ENCODE measurements around the gene ECI2. TPM values are rescaled to one million over a fixed set of nuclear protein-coding genes. Genes with fewer than 3 reads are reported as not detected.

The ECI2 gene
- total and polyA plus RNA-seq, 7 donors = 58.2 to 122 (median 103) TPM

DNA sequence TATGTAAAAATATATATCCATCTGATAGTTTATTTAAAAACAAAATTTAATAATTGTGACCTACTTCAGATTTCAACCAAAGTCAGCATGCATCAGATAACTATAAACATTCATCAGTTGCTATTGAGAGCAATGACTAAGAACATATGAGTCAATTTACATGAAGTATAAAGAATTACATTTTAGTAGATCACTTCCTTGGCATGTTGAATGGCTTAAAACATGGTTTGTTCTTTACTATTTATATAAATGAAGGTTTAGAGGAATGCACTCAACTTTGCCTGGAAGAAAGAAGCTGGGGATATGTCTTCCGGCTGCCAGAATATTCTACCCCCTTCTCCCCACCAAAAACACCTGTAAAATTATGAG lies 50.1 kb downstream of the ECI2 start:
- Histone ChIP-seq H3K27ac (no peak overlapping the region), H3K36me3 (ENCODE audit: insufficient read depth in 1 of 2, low read depth in 1 of 2) (no peaks in the 10 kb centered on the region), H3K4me1 (peaks cover 7% of the 10 kb centered on the region), H3K27me3 (ENCODE audit: insufficient read depth in 3 of 3, low read length in 2 of 3) (no peaks in the 10 kb centered on the region), H3K9me3 (no peaks in the 10 kb centered on the region), H3K4me3 (no peak overlapping the region)
- no peak for DNase-seq
- TF ChIP-seq, protein P1, sequence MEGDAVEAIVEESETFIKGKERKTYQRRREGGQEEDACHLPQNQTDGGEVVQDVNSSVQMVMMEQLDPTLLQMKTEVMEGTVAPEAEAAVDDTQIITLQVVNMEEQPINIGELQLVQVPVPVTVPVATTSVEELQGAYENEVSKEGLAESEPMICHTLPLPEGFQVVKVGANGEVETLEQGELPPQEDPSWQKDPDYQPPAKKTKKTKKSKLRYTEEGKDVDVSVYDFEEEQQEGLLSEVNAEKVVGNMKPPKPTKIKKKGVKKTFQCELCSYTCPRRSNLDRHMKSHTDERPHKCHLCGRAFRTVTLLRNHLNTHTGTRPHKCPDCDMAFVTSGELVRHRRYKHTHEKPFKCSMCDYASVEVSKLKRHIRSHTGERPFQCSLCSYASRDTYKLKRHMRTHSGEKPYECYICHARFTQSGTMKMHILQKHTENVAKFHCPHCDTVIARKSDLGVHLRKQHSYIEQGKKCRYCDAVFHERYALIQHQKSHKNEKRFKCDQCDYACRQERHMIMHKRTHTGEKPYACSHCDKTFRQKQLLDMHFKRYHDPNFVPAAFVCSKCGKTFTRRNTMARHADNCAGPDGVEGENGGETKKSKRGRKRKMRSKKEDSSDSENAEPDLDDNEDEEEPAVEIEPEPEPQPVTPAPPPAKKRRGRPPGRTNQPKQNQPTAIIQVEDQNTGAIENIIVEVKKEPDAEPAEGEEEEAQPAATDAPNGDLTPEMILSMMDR (IDR thresholded peaks at IDR 0.05) = no peak
- WGBS, 3 donors = 85 to 97% (median 91%) methylated on average over 1 of the region's 1 CpG
- ATAC-seq = no peak
- intact Hi-C loops (cut with DNase I) = no loop called here

DNA sequence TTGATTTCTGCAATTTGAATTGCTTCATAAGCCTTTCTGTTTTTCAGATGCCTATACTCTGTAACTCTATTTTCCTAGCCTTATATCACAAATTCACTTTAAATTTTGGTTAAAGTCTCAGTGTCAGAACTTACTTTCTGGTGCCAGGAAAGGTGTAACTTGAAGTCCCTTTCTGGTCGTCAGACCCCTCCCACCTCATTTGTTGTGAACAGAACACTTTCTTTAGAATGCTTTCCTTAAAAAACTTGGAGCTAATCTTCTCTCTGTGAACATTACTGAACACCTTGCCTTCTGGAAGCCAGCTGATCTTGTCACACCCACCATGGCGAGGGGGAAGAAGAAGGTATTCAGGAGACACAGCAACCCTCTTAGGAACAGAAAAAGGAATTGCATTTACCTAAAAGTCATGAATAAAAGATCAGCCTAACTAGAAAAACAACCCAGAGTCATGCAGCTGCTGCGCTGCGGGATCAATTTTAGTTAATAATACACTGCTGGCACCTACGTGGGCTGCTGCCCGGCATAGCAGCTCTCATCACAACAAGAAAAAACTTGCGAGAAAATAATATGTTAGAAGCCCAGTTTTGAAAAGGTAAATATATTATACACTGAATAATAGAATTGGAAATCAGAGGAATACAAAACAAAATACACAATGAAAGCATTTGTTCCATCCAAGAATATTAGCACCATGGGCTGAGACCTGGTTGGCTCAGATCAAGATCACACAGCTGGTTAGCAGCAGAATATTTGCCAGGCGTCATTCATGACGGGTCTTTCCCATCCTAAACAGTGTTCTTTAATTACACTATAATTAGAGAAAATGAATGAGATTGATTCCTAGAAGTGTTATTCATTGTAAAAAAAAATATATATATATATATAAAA lies 50.7 kb downstream of the ECI2 start:
- no peak for DNase-seq
- ATAC-seq = no peak
- Histone ChIP-seq H3K4me3 (no peak overlapping the region), H3K9me3 (no peaks in the 10 kb centered on the region), H3K27ac (no peak overlapping the region), H3K4me1 (peaks cover 7% of the 10 kb centered on the region), H3K36me3 (ENCODE audit: insufficient read depth in 1 of 2, low read depth in 1 of 2) (no peaks in the 10 kb centered on the region), H3K27me3 (ENCODE audit: insufficient read depth in 3 of 3, low read length in 2 of 3) (no peaks in the 10 kb centered on the region)
- WGBS, 3 donors = 35 to 57% (median 49%) methylated on average over 9 of the region's 9 CpGs
- TF ChIP-seq, protein P1 (IDR thresholded peaks at IDR 0.05) = no peak
- intact Hi-C loops (cut with DNase I) = no loop called here

- TF ChIP-seq, protein P1 (IDR thresholded peaks at IDR 0.05) = no peak
- no peak for ATAC-seq
- peaks cover 2 to 4% (median 2%) of the 10 kb centered on the region in 3 donors for H3K27me3 ChIP-seq (ENCODE audit: insufficient read depth in 3 of 3, low read length in 2 of 3)
- no peak for DNase-seq
- intact Hi-C loops (cut with DNase I) = no loop called here
- H3K36me3 ChIP-seq (ENCODE audit: insufficient read depth in 1 of 2, low read depth in 1 of 2) = no peaks in the 10 kb centered on the region
- WGBS, 3 donors = 53 to 54% (median 54%) methylated on average over 50 to 91 of the region's 91 CpGs
- H3K9me3 ChIP-seq = no peaks in the 10 kb centered on the region
- no peaks in the 10 kb centered on the region for H3K4me1 ChIP-seq
- H3K4me3 ChIP-seq = no peak within 1 kb of the TSS
- H3K27ac ChIP-seq = no peak within 1 kb of the TSS
These were observed 56.5 kb downstream of the ECI2 start, which contains the start of gene FAM217A for GRCh38 chr6:4078691-4079471. FAM217A (minus strand) TSS chr6:4079137; CDS start chr6:4077414, 1,723 bp downstream.

DNA sequence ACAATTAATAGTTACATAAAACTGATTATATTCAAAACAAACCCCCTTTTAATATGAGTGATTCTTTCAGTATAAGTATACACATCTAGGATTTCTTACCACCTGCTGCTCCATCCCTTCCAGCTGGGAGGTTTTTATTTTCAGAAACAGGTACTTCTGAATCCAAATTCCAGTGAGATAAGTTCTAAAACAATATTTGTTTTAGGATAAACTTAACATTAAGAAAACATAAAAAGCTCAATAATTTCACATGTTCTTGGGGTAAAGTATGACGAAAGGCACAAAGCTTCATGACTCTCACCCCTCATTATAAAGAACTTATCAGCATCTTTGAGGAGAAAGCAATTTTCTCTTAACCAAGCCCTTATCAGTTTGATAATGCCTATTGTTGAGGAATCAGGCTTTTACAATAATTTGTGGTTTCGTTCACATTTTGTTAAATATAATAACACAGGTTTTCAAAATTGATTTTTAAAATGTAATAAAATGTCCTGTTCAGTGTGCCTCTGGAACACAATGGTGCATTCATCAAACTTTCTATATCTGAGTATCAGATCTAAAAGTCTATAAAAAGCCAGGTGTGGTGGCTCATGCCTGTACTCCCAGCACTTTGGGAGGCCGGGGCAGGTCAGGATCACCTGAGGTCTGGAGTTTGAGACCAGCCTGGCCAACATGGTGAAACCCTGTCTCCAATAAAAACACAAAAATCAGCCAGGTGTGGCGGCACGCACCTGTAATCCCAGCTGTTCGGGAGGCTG lies 60.7 kb downstream of the ECI2 start:
- TF ChIP-seq, protein P1 (IDR thresholded peaks at IDR 0.05) = no peak
- intact Hi-C loops (cut with DNase I) = no loop called here
- no peak overlapping the region for H3K4me3 ChIP-seq
- H3K27ac ChIP-seq = no peak overlapping the region
- H3K36me3 ChIP-seq (ENCODE audit: insufficient read depth in 1 of 2, low read depth in 1 of 2) = no peaks in the 10 kb centered on the region
- 90 to 94% (median 93%) methylated on average over 6 of the region's 6 CpGs for WGBS, 3 donors
- ATAC-seq (no peak), DNase-seq (no peak)
- no peaks in the 10 kb centered on the region for H3K4me1 ChIP-seq
- peaks cover 2 to 4% (median 2%) of the 10 kb centered on the region in 3 donors for H3K27me3 ChIP-seq (ENCODE audit: insufficient read depth in 3 of 3, low read length in 2 of 3)
- no peaks in the 10 kb centered on the region for H3K9me3 ChIP-seq
